Right lobe of liver (tissue), 4 donors: ENCODE results near the gene UPP2.

Experiments used
- POLR2A ChIP-seq: fragments of 450-650 bp; IDR thresholded peaks from one replicate; pipeline ENCODE4 v1.6.1; 2017; ENCODE audit warnings: antibody characterized with exemption, mild to moderate bottlenecking
- TF ChIP-seq, protein P1 (sequence below), 4 donors: fragments of 200-600 bp in 3 of 4; fragments of 450-650 bp in 1 of 4; IDR thresholded peaks; one replicate each; pipeline versions ENCODE4 v1.5.1 to v1.8.0; 2016 to 2022; ENCODE audit warnings: antibody characterized with exemption in 4 of 4, mild to moderate bottlenecking in 2 of 4
- donor health status: DM: no; HTN: no; CAD: no.
- donor health status: DM: no; HTN: no; CAD: no.
- donor health status: DM: no; HTN: yes; CAD: no.

DNA sequence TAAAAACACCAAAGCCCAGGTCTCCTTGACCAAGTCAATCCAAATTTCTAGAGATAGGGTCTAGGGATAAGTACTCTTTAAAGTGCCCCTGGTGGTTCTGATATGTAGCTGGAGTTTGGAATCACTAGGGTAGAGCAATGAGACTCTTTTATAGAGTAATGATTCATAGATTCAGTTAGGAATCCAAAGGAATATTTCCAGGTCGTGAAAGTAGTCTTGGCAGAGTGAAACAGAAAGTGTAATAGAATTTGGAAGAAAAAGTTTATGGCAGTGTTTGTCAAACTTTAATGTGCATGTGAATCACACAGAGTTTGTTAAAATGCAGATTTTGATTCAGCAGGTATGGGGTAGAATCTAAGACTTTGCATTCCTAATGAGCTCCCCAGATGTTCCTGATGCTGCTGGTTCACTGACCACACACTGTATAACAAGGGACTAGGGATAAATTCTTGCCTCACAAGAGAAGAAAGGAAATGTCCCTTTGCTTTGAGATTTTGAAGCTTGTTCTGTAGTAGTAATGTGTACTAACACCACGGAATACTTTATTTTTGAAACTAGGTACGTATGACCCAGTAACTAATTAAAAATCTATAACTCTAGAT is 1.8 kb downstream of the UPP2 start:
- TF ChIP-seq, protein P1, sequence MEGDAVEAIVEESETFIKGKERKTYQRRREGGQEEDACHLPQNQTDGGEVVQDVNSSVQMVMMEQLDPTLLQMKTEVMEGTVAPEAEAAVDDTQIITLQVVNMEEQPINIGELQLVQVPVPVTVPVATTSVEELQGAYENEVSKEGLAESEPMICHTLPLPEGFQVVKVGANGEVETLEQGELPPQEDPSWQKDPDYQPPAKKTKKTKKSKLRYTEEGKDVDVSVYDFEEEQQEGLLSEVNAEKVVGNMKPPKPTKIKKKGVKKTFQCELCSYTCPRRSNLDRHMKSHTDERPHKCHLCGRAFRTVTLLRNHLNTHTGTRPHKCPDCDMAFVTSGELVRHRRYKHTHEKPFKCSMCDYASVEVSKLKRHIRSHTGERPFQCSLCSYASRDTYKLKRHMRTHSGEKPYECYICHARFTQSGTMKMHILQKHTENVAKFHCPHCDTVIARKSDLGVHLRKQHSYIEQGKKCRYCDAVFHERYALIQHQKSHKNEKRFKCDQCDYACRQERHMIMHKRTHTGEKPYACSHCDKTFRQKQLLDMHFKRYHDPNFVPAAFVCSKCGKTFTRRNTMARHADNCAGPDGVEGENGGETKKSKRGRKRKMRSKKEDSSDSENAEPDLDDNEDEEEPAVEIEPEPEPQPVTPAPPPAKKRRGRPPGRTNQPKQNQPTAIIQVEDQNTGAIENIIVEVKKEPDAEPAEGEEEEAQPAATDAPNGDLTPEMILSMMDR (IDR thresholded peaks at IDR 0.05): no peak
- no peak for TF ChIP-seq POLR2A
